GM12874 (cell line): ENCODE measurements around the gene JAKMIP1.

ENCODE experiments used
- CTCF ChIP-seq: IDR thresholded peaks from 2 replicates; pipeline ENCODE4 v1.5.1; 2011; ENCODE audit warnings: low read depth, mild to moderate bottlenecking, control low read depth, low read length, moderate library complexity; ENCODE audit not compliant: insufficient read depth

Gene JAKMIP1

GRCh38 chr4:6031846-6032245 lies 168.5 kb downstream of the JAKMIP1 start:
- TF ChIP-seq CTCF = no peak

GRCh38 chr4:6030679-6031078 lies 169.7 kb downstream of the JAKMIP1 start:
- TF ChIP-seq CTCF = no peak

- no peak for TF ChIP-seq CTCF
These were observed 171.1 kb downstream of the JAKMIP1 start for GRCh38 chr4:6029254-6029653.

- TF ChIP-seq CTCF = no peak
These were observed 172.2 kb downstream of the JAKMIP1 start for GRCh38 chr4:6028168-6028567.

GRCh38 chr4:6027392-6027791 lies 173.0 kb downstream of the JAKMIP1 start:
- no peak for TF ChIP-seq CTCF

GRCh38 chr4:6024313-6024960 lies 175.9 kb downstream of the JAKMIP1 start:
- TF ChIP-seq CTCF = no peak

- TF ChIP-seq CTCF = no peak
These were observed 176.6 kb downstream of the JAKMIP1 start for GRCh38 chr4:6023731-6024130.
